ENCODE measurements around the gene COL4A1. TPM values are rescaled to one million over a fixed set of nuclear protein-coding genes. Genes with fewer than 3 reads are reported as not detected.

Gene COL4A1
- polyA plus RNA-seq, 2 of the 4 experiments (the other 2 are of a cell fraction): 23.8 to 71.3 TPM

GRCh38 chr13:110346661-110347067 is 39.7 kb upstream of the COL4A1 start:
- Histone ChIP-seq H3K9me3 (no peaks in the 10 kb centered on the region), H3K27ac (peak overlapping the region; percentile 75 to 83), H3K4me1 (peaks cover 74% of the 10 kb centered on the region), H3K4me3 (no peak overlapping the region), H3K4me2 (peak overlapping the region; percentile 60)
- ATAC-seq (peak; percentile 44 to 55), DNase-seq (ENCODE audit: low read depth in 1 of 2, low spot score in 1 of 2) (peak in 1 of 2 experiments; percentile 72), FAIRE-seq (no peak)
- WGBS (ENCODE audit: missing lambda C conversion rate): 38% methylated on average over 5 of the region's 17 CpGs
- TF ChIP-seq PHF8 (IDR thresholded peaks at IDR 0.05; ENCODE audit: borderline replicate concordance, low read depth): no peak
- peak; percentile 43; the same call in 1 of the 2 replicates for TF ChIP-seq MAX (IDR thresholded peaks at IDR 0.05)
- TF ChIP-seq HOXB13 (CRISPR knock-in tag; IDR thresholded peaks at IDR 0.05; ENCODE audit: low read depth): 0 out of 2 replicates have a peak, but pooled peaks have one; percentile 42
- no peak for TF ChIP-seq TP53 (CRISPR knock-in tag; IDR thresholded peaks at IDR 0.05)
- TF ChIP-seq FOSL2 (IDR thresholded peaks at IDR 0.05): no peak
- TF ChIP-seq FOSL2 (CRISPR knock-in tag; IDR thresholded peaks at IDR 0.05): peak; percentile 62
- no peak for TF ChIP-seq HOXA7 (CRISPR knock-in tag; IDR thresholded peaks at IDR 0.05)
- TF ChIP-seq FOXS1 (CRISPR knock-in tag; IDR thresholded peaks at IDR 0.05): peak; percentile 45; the same call in 1 of the 2 replicates
- no peak for TF ChIP-seq CTCF (IDR thresholded peaks at IDR 0.05)
- peak; percentile 61; the same call in 1 of the 2 replicates for TF ChIP-seq GATA3 (IDR thresholded peaks at IDR 0.05; ENCODE audit: borderline replicate concordance)
- CTCF ChIA-PET: interaction anchor here (1.4 to 2.5 kb wide), 2 partner anchors 23 to 65 kb away, joined by 5 to 14 read pairs; no protein-coding TSS in a partner anchor
- POLR2A ChIA-PET: interaction anchor here (1.2 kb wide), 1 partner anchor 23 kb away, joined by 3 read pairs; no protein-coding TSS in a partner anchor

- no peak for TF ChIP-seq ATOH8 (CRISPR knock-in tag; IDR thresholded peaks at IDR 0.05; ENCODE audit: low read depth)
- TF ChIP-seq E2F6 (IDR thresholded peaks at IDR 0.05; ENCODE audit: borderline replicate concordance, low read depth): no peak
- no peak for TF ChIP-seq HOXA7 (CRISPR knock-in tag; IDR thresholded peaks at IDR 0.05)
- TF ChIP-seq RCOR1 (IDR thresholded peaks at IDR 0.05; ENCODE audit: low read depth, low read length): no peak
- TF ChIP-seq BHLHE40 (IDR thresholded peaks at IDR 0.05; ENCODE audit: low read depth, low read length): no peak
- TF ChIP-seq CBX2 (IDR thresholded peaks at IDR 0.05; ENCODE audit: borderline replicate concordance, low read depth): no peak
- no peak for TF ChIP-seq TFCP2L1 (CRISPR knock-in tag; IDR thresholded peaks at IDR 0.05)
- no peak for TF ChIP-seq MAZ (IDR thresholded peaks at IDR 0.05; ENCODE audit: borderline replicate concordance, low read depth, low read length)
- TF ChIP-seq MAX (IDR thresholded peaks at IDR 0.05): no peak
- TF ChIP-seq HOXB13 (CRISPR knock-in tag; IDR thresholded peaks at IDR 0.05; ENCODE audit: low read depth): no peak
- no peak for TF ChIP-seq ZNF302 (CRISPR knock-in tag; IDR thresholded peaks at IDR 0.05)
- TF ChIP-seq RFX5 (IDR thresholded peaks at IDR 0.05): no peak
- no peak for TF ChIP-seq PHF8 (IDR thresholded peaks at IDR 0.05; ENCODE audit: borderline replicate concordance, low read depth)
- no peak for TF ChIP-seq POLR2A (IDR thresholded peaks at IDR 0.05; ENCODE audit: low read length)
- no peak for TF ChIP-seq REST (IDR thresholded peaks at IDR 0.05)
- no peak for TF ChIP-seq CBX8 (IDR thresholded peaks at IDR 0.05)
- peaks cover 65% of the 10 kb centered on the region for H3K4me1 ChIP-seq
- ChIA-PET CTCF (interaction anchor here (0.7 to 1.6 kb wide), 2 partner anchors 67 to 68 kb away, joined by 3 to 4 read pairs; no protein-coding TSS in a partner anchor), POLR2A (no interaction called here)
- peak overlapping the region; percentile 60; the same call in 1 of the 3 replicates for H3K4me2 ChIP-seq
- H3K27ac ChIP-seq: peak overlapping the region; percentile 75 to 83
- no peaks in the 10 kb centered on the region for H3K9me3 ChIP-seq
- FAIRE-seq (no peak), ATAC-seq (no peak), DNase-seq (ENCODE audit: low read depth in 1 of 2, low spot score in 1 of 2) (no peak)
- H3K4me3 ChIP-seq: no peak overlapping the region
- WGBS (ENCODE audit: missing lambda C conversion rate): 94% methylated on average over 4 of the region's 4 CpGs
These were observed 38.7 kb upstream of the COL4A1 start for GRCh38 chr13:110345701-110346100.

Data from A549 (cell line).